GM04504 (cell line): ENCODE data around the gene TMOD3.
"Not testable (repeated sequence)": the region's sequence is repeated elsewhere in the genome, so short reads cannot be mapped to it uniquely, and the experiment has no call there.

Experiments used
- DNase-seq: peaks from one replicate; pipeline ENCODE4 v3.0.0-alpha.2; 2012; ENCODE audit warnings: low read depth

The TMOD3 gene

DNA sequence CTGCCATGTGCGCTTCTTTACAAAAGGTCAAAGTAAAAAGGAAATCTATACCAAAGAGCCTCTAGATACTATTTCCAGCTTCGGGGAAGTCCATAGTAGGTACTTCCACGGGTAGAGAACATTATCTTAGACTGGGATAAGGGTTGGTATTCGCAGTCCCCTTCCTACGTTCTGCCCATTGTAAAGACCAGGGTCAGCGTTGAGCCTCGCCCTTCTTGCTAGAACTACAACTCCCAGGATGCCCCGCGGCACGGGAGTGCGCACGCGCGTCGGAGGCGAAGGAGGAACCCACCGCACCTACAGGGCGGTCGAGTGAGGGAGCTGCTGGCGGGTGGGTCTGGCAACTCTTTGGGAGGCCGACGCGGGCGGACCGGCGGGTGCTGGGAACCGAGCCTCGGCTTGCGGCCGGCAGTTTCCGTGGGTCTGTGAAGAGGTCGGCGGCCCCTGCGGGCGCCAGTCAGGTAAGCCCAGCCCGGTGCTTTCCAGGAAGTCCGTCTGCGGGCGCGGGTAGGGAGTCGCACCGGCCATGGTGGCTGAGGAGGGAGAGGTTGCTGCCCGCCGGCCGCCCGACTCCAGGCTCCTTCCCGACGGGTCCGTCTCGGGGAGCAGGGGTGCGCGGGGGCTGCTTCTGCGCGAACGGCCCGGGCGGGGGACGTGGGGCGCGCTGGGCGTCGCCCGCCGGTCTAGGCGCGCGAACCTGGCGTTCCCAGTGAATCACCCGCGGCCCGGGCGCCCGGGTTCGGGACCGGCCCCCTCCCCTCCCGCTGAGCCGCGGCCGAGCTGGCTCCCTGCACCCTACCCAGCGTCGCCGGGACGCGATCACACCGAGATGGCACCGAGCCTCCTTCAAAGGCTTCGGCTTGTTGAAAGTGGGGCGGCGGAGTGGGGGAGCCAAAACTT is at the start of gene TMOD3:
Gene TMOD3 (plus strand): TSS at position 278 of the 900 bp plus-strand sequence. CDS start 33,232 bp downstream, outside the sequence.
- peak; percentile 78 for DNase-seq

DNA sequence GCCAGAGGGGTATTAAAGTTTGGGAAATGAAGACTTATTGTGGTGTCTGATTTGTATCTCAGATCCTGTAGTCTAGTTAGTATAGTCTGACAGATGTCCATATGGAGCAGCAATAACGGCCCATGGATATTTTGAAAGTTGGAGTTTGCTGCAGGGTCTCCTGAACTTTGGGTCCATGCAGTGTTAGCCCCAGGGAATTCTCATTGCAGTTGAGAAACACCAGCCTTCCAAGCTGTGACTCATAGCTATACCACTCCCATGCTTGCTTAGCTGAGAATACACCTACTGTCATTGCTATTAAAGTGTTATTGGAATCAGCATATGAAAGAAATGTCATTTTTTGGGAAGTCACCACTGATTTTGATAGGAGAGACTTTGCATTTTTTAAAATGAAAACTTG is 48.8 kb upstream of the TMOD3 start:
- DNase-seq: no peak

DNA sequence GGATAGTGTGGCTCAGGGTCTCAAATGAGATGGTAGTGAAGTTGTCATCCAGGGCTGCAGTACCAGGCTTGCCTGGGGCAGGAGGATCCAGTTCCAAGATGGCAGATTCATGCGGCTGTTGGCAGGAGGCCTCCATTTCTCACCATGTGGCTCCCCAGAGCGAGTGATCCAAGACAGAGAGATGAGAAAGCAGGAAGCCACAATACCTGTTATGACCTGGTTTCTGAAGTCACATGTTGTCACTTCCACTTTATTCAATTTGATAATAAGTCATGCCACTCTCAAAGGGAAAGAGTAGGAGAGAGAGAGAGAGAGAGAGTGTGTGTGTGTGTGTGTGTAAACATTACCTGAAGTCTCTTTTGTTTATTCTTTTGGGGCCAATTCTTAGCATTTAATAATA is 47.9 kb upstream of the TMOD3 start:
- DNase-seq: no peak

DNA sequence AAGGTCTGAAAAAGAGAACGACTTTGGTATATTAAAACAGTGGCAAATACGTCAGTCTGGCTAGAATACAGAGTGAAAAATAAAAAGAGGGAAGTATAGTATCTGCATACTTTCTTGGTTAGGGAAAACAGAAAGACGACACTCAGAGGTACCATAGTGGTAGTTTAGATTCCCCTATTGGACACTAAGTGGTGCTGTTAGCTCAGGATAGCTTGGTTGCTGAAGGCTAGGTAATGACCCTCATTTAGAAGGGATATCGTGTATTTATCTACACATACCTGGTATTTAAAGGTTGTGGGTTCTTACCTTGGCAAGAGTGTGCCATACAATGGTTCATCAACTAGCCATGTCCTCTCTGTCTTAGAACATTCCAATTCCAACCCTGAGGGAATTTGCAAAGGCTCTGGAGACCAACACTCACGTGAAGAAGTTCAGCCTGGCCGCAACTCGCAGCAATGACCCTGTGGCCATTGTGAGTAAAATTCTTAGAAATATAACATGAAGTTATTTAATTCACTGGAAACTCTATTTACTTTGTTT is 47.0 kb upstream of the TMOD3 start:
- DNase-seq: no peak

DNA sequence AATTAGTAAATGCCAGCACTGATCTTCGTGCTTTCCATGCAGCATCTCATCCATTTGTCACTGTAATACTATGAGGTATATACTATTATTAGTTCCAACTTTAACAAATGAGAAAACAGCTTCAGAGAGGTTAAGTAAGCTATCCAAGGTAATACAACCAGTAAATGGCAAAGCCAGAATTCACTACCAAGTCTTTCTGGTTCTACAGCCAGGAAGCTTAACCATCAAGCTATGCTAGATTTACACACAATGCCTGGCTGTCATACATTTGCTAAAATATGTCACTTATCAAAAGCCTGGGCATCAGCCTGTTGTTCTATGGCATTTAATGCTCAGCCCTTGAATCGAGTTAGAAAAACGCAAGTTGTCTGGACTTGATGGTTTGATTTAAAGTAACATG is 45.5 kb upstream of the TMOD3 start:
- DNase-seq: no peak

DNA sequence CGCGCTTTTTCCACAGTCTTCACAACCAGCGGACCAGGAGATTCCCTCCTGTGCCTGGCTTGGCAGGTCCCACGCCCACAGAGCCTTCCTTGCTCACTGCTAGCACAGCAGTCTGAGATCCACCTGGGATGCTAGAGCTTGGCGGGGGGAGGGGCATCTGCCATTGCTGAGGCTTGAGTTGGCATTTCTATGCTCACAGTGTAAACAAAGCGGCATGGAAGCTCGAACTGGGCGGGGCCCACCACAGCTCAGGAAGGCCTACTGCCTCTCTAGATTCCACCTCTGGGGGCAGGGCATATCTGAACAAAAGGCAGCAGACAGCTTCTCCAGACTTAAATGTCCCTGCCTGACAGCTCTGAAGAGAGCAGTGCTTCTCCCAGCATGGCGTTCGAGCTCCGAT is 42.3 kb upstream of the TMOD3 start:
- not testable (repeated sequence) for DNase-seq

DNA sequence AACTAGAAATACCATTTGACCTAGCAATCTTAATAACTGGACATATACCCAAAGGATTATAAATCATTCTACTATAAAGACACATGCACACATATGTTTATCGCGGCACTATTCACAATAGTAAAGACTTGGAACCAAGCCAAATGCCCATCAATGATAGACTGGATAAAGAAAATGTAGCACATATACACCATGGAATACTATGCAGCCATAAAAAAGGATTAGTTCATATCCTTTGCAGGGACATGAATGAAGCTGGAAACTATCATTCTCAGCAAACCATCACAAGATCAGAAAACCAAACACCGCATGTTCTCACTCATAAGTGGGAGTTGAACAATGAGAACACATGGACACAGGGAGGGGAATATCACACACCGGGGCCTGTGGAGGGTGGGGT is 37.0 kb upstream of the TMOD3 start:
- not testable (repeated sequence) for DNase-seq

DNA sequence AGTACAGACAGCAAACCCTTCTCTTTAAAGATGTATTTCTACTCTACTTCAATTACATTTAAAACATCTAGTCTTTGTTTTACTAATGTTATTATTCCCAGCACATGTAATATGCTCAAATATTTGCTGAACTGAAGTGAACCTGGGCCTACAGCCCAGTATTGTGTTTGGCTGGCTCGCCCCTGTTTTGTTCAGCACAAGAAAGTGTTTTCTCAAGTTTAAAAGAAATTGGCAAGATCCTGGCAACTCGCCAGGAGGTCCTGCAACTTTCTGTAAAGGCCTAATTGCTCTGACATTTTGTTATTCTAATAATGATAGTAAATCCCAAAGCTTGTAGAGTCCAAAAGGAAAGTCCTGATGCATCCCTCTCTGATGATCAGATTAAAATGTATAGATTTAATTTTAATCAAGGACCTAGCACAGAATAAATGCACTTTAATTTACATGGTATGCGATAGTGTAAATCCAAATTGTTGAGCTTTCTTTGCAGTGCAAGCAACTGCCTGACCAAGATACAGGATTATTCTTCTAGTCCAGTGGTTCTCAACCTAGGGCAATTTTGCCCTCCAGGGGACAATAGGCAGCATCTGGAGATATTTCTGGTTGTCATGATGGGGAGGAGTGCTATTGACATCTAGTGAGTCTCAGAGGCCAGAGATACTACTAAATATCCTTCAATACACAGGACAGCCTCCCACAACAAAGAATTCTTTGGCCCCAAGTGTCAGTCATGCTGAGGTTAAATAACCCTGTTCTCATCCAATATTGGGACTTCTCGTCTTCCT is 35.7 kb upstream of the TMOD3 start:
- no peak for DNase-seq

DNA sequence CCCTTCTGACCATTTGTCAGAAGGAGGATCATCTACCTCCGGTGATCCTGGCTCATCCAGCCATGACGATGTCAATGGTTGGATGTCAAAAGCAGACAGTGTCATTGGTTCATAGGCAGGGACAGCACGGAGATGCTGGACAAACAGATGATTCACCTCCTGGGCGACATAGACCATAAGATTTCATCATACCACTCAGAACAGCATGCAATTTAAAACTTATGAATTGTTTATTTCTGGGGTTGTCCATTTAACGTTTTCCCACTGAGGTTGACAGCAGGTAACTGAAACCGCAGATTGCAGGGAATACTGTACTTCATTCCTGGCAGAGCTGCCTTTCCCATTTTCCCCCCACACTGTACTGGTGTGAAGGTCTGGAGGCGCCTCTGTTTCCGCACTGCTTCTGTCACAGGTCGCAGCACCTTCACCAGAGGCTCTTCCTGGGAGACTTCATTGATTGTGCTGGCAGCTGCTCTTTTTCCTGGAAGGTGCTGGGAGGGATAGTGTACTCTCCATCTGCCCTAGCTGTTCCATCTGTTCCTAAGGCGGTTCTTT is 32.5 kb upstream of the TMOD3 start:
- no peak for DNase-seq

DNA sequence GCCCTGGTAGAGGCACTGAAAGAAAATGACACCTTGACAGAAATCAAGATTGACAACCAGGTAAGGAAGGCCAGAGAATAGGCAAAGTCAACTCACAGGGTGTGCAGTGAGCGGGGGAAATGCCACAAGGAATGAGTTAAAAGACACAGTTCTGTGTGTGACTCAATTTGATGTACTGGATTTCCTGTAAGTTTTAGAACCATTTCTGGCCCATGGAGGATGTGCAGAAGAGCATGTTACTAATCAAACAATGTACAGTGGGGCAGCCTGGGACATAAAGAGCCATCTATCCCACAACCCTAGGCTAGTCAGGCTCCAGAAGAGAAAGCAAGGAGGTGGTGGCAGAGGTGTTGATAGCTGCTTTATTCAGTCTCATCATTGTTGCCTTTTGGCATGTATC is 31.2 kb upstream of the TMOD3 start:
- DNase-seq: no peak

DNA sequence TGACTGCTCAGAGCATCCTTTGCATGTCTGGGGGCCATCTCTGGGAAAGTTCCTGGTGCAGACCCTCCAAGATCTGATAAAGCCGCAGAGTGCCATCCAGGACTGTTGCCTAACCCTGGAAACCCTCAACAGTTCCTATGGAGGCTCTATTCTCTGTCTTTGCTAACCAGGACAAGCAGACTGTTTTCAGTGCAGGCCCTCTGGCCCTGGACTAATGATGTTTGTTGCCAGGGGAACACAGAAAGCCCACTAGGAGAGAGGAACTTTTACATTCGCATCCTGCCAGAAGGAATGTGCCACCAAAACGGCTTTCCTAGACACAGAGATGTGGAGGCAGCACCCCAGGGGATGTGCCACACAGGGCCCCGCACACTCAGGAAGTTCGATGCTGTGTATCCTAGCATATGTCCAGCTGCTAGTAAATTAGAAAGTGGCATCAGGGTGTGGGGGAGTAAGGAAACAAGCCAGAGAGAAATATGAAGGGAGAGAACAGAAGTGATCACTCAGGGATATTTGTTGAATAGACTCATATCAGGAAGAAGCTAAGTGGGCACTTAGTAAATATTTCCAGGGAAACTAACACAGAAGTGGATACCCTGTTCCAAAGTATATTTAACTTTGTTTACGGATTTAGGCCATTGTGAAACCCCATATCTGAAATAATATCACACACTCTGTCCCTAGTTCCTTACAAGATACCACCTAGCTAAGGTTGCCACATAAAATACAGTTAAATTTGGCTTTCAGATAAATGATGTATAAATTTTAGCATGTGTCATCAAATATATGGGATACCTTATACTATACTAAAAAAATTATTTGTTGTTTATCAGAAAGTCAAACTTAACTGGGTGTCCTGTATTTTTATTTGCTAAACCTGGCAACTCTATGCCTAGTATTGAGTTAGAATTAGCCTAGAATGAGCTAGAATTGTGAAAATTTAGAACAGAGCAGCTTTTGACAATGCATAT is 29.9 kb upstream of the TMOD3 start:
- no peak for DNase-seq

DNA sequence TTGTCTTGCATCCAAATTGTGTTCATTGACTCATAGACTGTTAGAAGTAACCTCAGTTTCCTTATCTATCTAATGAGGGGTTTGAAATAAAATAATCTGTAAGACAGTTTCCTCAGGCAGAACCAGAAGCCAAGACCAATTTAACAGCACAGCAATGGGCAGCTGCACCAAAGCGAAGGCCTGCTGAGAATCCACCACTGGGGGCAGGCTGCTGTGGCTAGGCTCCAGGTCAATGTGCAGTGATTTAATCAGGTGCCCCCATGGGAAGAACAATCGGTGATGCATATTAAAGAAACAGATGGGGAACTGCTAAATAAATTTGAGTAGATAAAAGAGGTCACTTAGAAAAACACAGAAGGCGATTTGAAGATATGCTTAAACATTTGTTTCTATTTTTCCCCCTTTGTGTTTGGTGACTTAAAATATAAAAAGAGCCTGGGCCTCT is 28.0 kb upstream of the TMOD3 start:
- no peak for DNase-seq

DNA sequence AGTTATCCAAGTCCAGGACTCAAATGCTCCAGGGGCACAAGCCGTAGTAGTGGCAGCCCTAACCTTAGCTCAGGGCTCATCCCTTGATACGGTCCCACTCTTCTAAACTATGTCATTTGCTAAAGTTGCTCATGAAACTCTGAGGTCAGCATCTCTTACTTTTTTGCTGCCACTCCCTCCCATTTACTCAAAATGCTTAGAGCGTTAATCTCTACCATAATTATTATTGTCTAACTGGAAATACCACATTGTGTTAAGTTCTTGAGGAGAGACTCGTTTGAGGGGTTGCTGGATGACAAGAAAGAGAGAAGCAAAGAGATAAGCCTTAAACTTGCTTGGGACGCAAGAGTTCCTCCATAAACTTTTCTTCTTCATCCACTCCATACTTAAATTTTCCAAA is 26.9 kb upstream of the TMOD3 start:
- DNase-seq: no peak

DNA sequence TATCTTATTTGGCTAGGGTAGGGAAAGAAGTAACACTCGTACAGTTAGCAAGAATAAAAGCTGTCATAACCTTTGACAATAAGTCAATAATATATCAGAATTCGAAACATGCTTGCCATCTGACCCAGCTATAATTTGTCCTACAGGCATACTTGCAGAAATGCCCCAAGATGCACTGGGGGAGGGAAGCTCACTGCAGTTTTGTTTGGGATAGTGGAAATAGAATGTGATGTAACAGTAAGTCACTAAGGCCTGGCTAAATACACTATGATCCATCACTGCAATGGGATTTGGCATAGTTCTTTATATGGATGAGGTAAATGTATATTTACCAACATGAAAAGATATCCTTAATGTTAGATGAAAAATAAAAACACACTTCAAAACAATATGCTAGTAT is 25.5 kb upstream of the TMOD3 start:
- DNase-seq: no peak

DNA sequence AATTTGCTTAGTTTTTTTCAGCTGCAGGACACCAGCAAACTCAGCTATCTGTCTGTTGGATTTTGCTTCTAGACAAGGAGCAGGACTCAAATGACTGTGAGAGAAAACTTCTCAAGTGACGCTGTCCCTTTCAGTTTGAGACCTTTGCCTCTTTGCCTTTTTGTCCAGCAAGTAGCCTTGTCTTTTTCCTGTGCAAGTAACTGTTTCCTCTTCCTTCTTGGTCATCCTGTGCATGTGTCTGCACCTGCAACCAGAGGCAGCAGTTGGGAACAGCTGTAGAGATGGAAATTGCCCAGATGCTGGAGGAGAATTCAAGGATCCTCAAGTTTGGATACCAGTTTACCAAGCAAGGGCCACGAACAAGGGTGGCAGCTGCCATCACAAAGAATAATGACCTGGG is 23.3 kb upstream of the TMOD3 start:
- no peak for DNase-seq

DNA sequence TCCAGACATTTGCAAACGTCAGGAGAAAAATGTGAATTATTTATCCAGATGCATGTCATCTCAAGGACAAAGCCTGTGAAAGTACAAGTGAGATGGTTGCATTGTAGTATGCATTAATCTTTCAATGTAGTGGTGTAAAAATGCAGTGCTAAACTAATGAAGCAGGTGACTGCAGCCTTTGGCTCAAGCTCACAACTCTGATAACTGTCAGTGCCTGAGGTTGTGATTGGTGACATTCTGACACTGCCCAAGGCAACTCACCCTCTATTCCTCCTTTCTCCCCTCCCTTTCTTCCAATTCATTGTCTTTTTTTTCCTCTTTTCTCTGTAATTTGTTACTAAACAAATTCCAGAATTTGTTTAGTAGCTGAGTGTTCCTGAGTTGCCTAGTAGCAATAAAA is 20.0 kb upstream of the TMOD3 start:
- no peak for DNase-seq

DNA sequence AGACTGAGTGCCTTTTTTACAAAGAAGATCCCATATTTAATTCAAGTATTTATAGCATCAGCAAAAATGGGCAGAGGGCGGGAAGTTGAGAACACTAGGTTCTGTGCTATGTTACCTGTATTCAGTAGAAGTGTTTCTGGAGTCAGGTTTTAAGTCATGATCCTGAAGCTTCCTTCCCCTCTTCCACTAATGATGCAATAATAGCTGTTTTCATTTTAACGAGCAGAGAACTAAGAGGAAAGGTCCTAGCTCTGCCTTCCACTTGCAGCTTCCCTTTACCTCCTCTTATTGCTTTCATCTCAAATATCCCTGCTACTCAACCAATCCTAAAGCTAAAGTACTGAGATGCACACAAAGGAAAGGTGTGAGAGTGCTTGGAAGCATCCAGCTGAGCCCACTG is 16.9 kb upstream of the TMOD3 start:
- DNase-seq: no peak

DNA sequence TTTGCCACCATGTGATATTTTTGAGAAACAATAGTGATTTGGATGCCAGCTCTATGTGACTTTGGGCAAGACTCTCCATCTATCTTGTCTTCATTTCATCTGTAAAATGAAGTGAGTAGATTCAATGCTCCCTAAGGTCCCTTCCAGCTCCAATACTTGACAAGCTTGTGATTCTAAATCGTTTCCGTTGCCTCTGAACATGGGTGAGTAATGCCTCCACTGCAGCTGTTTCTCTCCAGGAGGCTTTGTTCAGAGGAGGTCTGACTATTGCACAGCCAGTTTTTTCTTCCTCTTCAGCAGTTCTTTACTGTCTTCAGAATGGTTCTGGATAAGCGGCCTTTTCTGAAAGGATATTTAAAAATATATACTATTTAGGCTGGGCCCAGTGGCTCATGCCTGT is 14.8 kb upstream of the TMOD3 start:
- no peak for DNase-seq

DNA sequence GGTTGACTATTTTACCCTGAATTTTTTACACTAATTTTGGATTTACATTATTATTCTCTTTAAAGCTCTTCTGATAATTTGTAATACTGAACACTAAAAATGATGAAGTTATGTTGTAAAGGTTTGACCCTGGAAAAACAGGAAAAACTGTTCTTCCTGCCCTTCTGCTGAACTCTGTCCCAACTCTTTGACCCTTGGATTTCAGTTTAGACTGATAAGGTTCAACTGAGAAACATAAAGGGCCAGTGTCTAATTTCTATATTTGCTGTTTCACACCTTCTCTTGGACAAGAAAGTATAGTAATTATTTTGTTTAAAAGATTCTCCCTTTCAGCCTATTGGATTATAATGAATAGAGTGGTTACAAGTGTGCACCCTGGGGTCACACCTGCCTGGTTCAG is 12.8 kb upstream of the TMOD3 start:
- no peak for DNase-seq

DNA sequence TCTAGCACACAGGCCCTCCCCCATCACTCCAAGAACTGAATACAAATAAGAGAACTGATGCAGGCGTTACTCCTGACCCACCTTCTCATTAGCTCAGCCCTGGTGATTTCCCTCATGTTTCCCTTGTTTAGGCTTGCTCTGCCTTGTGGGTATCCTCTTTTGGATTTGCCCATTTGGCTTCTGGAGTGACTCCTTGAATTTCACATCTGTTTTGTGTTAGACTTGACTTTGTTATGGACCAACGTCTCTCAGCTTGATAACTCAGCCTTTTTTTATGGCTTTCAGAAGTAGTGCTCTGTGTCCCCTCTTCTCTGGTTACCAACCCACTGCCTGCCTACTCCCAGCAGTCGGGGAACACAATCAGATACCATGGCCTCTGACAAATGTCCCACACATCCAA is 11.3 kb upstream of the TMOD3 start:
- DNase-seq: peak; percentile 13

DNA sequence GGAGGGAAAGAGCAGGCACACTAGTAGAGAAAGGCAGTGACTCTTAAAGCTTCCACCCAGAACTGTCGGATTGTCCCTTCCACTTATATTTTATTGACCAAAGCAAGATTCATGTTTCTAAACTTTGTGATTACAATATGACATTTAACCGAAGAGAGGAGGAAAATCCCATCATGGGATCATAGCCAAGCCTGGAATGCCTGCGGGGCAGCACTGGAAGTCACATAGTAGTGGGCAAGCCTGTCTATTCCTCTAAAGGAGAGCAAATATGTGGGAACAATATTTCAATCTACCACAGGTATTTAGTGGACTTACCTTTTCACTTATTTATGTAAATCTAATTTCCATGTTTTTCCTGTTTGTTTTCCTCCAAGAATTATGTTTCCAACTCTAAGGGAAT is 3.8 kb upstream of the TMOD3 start:
- DNase-seq: no peak
